IPS-18c (cell line): ENCODE measurements around the gene LTC4S.
"Not testable (repeated sequence)": the region's sequence is repeated elsewhere in the genome, so short reads cannot be mapped to it uniquely, and the experiment has no call there.

Experiments used
- H3K4me3 ChIP-seq: 2 replicates; pipeline ENCODE4 v1.7.0; 2013; ENCODE audit warnings: low read depth, mild to moderate bottlenecking, low read length, moderate library complexity; ENCODE audit not compliant: insufficient read depth
- H3K9me3 ChIP-seq: one replicate; pipeline ENCODE4 v1.6.1; 2013; ENCODE audit warnings: mild to moderate bottlenecking, low read length, moderate library complexity; ENCODE audit not compliant: control insufficient read depth, insufficient read depth

LTC4S gene, protein sequence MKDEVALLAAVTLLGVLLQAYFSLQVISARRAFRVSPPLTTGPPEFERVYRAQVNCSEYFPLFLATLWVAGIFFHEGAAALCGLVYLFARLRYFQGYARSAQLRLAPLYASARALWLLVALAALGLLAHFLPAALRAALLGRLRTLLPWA

DNA sequence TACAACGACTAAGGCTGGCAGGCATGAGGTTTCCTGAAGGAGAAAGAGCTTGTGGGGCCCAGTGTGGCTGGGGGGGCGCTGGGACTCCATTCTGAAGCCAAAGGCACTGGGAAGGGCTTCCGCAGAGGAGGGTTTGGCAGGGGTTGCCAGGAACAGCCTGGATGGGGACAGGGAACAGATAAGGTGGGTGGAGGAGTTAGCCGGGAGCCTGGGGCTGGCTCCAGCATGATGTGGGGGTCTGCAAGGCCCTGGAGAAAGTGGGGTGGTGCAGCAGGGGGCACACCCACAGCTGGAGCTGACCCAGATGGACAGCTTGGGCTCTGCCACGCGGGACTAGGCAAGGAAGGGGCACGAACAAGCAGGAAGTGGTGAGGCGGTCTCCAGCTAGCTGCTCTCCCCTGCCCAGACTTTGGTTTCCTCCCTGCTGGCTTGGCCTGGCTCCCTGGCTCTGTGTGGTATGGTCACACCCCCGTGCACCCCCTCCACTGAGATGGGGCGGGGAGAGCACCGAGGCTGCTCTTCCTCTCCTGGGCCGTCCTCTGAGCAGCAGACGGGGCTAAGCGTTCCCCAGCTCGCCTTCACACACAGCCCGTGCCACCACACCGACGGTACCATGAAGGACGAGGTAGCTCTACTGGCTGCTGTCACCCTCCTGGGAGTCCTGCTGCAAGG, at the start of gene LTC4S:
Gene LTC4S, plus strand, starts transcription at position 519 of the 672 bp plus-strand sequence. Its CDS starts 95 bp downstream, at position 614.
- Histone ChIP-seq H3K9me3 (no peaks in the 10 kb centered on the region), H3K4me3 (peak within 1 kb of the TSS; percentile 20; the same call in 1 of the 2 replicates)

DNA sequence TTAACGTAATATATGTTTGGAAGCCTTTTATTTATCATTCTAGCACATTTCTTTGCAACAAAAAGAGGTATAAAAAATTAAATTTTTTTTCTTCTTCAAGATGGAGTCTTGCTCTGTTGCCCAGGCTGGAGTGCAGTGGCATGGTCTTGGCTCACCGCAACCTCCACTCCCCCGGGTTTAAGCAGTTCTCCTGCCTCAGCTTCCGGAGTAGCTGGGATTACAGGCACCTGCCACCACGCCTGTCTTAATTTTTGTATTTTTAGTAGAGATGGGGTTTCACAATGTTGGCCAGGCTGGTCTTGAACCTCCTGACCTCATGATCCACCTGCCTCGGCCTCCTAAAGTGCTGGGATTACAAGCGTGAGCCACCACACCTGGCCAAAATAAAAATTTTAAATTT, 49.7 kb upstream of the LTC4S start:
- not testable (repeated sequence) for H3K9me3 ChIP-seq, H3K4me3 ChIP-seq

DNA sequence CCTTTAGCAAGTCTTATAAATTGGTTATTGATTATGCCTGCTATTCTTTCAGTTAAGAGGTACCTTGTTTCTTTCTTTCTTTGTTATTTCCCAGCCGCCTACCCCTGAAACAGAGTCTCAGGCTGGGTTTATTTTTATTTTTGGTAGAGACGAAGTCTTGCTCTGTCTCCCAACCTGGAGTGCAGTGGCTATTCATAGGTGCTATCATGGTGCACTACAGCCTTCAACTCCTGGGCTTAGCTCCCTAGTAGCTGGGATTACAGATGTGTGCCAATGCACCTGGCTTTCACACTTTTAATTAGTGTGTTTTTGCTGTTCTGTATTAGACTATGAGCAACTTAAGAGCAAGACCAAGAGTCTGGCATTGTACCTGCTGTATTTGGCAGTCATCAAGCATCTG, 46.9 kb upstream of the LTC4S start:
- Histone ChIP-seq H3K4me3 (no peak overlapping the region), H3K9me3 (no peaks in the 10 kb centered on the region)

DNA sequence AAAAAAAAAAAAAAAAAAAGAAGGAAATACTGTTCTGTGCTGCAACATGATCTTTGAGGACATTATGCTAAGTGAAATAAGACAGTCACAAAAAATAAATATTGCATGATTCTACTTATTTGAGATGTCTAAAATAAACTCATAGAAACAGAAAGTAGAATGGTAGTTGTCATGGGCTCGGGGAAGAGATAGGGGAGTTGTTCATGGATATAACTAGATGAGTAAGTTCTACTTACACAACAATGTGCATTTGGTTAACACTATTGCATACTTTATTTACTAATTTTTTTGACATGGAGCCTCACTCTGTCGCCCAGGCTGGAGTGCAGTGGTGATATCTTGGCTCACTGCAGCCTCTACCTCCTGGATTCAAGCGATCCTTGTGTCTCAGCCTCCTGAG, 46.0 kb upstream of the LTC4S start:
- Histone ChIP-seq H3K4me3 (no peak overlapping the region), H3K9me3 (no peaks in the 10 kb centered on the region)

DNA sequence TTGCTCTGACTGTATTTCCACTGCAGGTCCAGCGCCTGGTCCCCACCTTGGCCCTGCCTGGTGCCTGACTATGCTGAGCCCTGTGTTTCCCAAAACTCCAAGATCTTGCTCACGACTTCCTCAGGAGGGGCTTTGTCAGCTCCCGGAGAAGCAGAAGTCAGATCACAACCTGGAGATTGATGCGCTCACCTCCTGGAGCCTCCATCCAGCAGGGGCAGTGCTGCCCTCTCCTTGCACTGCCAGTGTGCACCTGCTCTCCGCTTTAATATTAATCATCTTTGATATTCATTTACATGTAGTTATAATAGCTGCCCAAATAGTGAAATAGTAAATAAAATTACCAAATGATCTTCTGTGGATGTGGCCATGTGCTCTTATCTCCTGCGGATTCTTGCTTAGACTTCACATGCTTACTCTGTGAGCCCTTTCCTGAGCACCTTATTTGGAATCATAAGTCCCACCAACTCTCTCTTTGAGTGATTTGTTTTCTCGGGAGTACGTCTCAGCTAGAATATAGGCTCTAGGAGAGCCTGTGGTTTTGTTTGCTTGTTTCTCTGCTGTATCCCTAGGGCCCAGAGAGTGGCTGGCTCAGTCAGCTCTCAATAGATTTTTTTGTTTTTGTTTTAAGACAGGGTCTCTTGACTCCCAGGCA, 43.8 kb upstream of the LTC4S start:
- Histone ChIP-seq H3K9me3 (no peaks in the 10 kb centered on the region), H3K4me3 (no peak overlapping the region)

DNA sequence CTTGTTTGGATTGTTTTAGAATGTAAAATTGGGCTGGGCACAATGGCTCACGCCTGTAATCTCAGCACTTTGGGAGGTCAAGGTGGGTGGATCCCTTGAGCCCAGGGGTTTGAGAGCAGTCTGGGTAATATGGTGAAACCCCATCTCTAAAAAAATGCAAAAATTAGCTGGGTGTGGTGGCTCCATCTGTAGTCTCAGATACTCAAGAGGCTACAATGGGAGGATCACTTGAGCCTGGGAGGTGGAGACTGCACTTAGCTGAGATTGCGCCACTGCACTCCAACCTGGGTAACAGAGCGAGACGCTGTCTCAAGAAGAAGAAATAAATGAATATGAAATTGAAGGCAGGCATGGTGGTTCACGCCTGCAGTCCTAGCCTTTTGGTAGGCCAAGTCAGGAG, 39.8 kb upstream of the LTC4S start:
- Histone ChIP-seq H3K9me3 (no peaks in the 10 kb centered on the region), H3K4me3 (no peak overlapping the region)

DNA sequence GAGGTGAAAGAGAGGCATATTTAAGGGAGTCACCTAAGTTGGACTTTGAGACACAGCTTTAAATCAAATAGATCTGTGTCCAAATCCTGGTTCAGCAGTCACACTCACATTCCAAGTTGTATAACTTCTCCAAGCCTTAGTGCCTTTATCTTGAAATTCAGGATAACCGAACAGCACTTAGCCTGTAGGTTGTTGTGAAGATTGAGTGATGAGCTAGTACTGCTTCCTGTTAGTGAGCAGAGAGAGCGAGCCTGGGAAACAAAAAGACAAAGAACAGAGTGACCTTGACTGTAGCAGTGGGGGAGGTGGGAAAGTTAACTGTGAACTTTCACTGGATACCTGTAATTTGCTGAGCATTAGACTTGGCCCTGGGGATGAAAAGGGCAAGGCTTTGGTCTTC, 38.8 kb upstream of the LTC4S start:
- no peaks in the 10 kb centered on the region for H3K9me3 ChIP-seq
- H3K4me3 ChIP-seq = no peak overlapping the region

DNA sequence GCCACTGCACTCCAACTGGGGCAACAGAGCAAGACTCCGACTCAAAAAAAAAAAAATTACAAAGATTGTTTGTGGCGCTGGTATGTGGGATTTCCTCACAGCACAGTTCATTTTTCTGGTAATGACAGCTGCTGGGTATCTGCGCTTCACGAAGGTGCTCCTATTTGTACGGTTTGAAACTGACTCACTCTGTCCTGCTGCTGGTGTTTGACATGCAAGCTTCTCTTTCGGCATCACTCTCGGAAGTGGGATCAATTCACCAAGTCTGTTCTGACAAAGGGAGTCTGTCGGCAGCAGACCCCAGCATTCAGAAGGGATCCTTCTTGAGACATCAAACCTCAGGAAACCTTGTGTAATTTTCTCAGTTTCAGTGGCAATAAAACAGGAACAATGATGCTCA, 34.8 kb upstream of the LTC4S start:
- H3K9me3 ChIP-seq = no peaks in the 10 kb centered on the region
- H3K4me3 ChIP-seq = no peak overlapping the region

DNA sequence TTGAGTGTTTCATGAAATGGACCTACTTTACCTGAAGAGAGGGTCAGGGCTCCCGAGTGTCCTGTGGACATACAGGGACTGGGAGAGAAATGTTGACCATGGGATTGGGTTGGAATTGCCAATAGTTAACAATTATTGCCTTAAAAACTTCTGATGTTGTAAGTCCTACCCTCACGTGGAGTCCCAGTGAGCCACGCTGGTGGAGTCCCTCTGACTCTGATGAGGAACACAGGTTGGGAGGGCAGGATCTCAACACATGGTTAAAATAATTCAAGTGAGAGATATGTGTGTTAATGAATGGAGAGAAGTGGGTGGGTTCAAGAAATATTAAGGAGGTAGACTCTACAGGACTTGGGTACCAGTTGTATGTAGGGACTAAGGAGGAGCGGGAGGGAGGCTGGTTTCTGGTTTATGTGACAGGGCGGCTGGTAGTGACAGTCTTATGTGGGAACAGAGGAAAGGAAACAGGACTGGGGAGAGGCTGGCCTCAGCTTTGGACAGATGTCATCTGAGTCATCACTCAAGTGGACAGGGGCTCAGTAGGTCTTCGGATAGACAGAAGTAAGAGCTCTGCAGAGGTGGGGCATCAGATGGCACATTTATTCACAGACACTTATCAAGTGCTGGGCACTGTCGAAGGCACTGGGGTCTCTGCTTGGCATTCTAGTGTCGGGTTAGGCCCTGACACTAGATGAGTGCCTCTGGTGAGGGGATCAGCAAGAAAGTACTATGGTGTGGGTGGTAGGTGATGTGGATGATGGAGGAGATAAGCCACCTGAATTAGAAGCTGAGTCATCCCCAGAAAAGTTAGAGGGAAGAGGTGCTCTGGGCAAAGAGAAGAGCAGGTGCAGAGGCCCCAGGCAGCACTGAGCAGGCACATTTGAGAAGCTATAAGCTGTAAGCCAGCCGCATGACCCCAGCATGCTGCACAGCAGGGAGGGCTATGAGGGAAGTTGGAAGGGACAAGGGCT, 33.9 kb upstream of the LTC4S start:
- Histone ChIP-seq H3K9me3 (no peaks in the 10 kb centered on the region), H3K4me3 (no peak overlapping the region)

DNA sequence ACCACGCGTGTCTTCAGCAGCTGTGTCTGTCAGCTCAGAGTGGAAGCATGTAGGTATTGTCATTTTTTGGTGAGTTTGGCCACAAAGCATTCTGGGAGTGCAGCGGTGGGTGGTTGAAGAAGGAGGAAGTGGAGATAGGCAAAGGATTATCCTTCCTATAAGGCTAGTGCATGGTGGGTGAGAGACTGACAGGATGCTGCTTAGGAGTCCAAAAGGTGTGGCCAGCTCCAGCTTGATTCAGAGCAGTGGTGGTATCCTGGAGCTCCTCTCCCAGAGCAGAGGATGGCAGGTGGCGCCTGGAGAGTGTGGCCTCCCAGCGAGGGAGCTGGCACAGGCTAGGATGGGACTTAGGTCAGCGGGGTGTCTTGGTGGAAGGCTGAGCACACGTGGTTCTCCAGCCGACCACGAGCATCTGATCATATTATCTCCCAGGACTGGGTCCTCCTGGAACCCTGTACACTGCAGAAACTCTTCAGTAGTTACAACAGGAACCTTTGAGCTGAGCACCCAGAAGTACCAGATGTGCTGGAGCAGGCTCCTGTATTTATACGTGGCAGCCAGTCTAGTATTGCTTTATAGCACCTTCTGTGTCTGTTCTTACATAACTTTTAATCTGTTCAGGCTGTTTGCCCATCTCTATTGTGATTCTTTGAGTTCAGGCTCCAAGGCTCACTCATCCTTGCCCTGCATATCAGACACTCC, 31.6 kb upstream of the LTC4S start:
- H3K9me3 ChIP-seq = no peaks in the 10 kb centered on the region
- no peak overlapping the region for H3K4me3 ChIP-seq

DNA sequence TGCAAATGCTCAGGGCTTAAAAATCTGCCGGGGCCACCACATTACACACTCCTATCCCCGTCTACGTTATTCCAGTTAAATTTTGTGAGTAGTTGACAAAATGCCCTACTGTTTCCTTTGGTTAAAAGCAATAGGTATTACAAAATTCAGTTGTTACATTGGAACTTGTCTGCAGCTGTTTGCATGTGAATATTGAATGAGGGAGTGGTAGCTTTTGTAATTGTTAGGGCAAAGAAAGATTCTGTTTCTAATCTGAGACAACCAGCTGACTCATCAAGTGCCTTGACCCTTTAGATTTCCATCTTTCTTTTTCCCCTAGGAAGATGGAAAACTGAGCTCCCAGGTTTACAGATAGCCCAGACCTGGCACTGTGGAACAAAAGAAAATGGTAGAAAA, 31.0 kb upstream of the LTC4S start:
- Histone ChIP-seq H3K9me3 (no peaks in the 10 kb centered on the region), H3K4me3 (no peak overlapping the region)

DNA sequence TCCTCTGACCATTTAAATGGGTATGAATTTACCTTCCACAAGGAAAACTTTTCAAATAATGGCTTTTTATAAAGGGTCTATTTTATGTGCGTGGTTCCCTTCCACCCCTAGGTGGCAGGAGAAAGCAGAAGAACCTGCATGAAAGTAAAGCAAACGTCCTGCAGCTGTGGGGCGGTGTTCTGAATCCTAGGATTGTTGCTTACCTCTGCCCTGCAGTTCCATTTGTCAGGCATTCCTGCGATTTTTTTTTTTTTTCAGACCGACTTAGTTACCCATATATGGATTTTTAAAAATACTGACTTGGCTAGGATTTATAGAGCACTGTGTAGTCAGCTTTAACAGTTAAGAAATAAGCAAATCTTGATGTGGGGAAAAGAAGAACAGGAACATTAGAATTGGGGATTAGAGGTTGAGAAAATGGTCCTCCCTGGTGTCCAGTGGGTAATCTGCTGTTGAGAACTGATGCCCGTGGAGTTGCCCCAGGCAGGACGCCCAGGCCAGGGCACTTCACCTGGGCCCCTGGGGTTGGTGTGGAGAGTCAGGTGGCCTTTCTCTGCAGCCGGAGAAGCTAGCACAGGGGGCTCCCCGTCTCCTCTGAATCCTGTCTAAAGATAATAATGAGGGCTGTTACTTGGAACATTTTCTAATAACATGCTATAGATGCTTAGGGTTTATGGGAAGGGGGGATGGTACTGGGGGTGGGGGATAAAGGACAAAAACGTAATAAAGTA, 30.4 kb upstream of the LTC4S start:
- Histone ChIP-seq H3K9me3 (no peaks in the 10 kb centered on the region), H3K4me3 (no peak overlapping the region)

DNA sequence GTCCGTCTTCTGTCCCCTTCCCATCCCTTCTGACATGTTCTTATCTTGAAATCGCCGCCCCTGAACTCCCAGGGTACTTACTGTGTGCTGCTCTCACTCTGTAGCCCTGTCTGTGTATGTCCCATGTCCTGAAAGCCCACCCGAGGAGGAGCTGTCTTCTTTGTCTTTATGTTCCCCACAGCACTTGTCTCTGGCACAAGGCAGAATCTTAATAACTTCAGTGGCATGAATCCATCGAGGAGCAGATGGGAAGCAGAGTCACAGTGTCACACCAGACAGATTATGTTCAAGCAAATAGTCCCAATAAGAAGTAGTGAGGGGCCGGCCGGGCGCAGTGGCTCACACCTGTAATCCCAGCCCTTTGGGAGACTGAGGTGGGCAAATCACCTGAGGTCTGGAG, 29.7 kb upstream of the LTC4S start:
- no peak overlapping the region for H3K4me3 ChIP-seq
- H3K9me3 ChIP-seq = no peaks in the 10 kb centered on the region

DNA sequence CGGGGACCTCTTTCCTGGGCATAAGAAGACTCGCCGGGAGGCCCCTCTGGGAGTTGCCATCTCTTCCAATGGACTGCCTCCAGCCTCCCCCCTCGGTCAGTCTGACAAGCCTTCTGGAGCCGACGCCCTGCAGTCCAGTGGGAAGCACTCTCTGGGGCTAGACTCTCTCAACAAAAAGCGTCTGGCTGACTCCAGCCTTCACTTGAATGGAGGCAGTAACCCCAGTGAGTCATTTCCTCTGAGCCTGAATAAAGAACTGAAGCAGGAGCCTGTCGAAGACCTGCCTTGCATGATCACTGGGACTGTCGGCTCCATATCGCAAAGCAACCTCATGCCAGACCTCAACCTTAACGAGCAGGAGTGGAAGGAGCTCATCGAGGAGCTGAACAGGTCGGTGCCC, 28.4 kb upstream of the LTC4S start:
- no peaks in the 10 kb centered on the region for H3K9me3 ChIP-seq
- no peak overlapping the region for H3K4me3 ChIP-seq

DNA sequence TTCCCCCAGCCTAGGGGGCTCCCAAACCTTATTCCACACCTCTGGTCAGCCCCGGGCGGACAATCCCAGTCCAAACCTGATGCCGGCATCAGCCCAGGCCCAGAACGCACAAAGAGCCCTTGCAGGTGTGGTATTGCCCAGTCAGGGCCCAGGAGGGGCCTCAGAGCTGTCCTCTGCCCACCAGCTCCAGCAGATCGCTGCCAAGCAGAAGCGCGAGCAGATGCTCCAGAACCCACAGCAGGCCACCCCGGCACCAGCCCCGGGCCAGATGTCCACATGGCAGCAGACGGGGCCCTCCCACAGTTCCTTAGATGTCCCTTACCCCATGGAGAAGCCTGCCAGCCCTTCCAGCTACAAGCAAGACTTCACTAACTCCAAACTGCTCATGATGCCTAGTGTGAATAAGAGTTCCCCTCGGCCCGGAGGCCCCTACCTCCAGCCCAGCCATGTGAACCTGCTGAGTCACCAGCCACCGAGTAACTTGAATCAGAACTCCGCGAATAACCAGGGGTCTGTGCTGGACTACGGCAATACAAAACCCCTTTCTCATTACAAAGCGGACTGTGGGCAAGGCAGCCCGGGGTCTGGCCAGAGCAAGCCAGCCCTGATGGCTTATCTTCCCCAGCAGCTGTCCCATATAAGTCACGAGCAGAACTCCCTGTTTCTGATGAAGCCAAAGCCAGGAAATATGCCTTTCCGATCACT, 27.6 kb upstream of the LTC4S start:
- Histone ChIP-seq H3K4me3 (no peak overlapping the region), H3K9me3 (no peaks in the 10 kb centered on the region)
